GM21825 (cell line): ENCODE measurements around the gene FAM174C.

Source experiments
- ATAC-seq: cut with Tn5 transposase; IDR thresholded peaks from one replicate; pipeline ENCODE4 v1.9.1; 2021; ENCODE audit warnings: mild to moderate bottlenecking, moderate library complexity; ENCODE audit not compliant: unreplicated experiment

Gene FAM174C

DNA sequence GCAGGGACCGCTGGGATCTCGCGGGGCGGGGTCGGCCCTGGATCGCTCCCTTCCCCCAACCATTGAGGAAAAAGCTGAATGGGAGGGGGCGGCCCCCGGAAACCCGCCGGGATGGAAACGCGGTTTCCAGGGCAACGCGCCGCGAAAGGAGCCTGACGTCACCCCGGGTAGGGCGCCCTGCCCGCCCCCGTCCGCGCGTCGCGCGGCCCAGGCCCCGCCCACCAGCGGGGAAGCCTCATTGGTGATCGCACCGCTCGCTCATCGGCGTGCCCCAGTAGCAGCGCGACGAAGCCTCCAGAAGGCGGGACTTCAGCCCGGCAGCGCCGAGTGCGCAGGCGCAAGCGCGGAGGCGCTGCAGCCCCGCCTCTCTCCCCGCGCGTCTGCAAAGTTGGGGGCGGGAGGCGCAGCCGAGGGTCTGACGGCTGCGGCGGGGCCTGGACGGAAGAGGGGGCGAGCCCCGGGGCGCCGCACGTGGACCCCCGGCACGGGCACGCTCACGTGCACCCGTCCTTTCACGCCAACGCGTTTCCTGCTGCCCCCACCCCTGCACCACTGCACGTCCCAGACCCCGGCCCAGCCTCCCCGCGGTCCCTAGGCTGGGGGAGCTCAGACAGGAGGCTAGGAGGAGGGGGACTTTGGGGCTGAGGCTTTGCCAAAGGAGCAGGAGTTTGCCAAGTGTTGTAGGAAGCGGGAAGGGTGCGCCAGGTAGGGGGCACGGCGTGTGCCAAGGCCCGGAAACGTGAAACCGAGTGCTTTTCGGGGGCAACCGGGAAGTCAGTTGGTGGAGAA lies 14.4 kb upstream of the FAM174C start:
- ATAC-seq: peak; percentile 48

GRCh38 chr19:1261538-1261797 lies 13.9 kb upstream of the FAM174C start:
- ATAC-seq: no peak

DNA sequence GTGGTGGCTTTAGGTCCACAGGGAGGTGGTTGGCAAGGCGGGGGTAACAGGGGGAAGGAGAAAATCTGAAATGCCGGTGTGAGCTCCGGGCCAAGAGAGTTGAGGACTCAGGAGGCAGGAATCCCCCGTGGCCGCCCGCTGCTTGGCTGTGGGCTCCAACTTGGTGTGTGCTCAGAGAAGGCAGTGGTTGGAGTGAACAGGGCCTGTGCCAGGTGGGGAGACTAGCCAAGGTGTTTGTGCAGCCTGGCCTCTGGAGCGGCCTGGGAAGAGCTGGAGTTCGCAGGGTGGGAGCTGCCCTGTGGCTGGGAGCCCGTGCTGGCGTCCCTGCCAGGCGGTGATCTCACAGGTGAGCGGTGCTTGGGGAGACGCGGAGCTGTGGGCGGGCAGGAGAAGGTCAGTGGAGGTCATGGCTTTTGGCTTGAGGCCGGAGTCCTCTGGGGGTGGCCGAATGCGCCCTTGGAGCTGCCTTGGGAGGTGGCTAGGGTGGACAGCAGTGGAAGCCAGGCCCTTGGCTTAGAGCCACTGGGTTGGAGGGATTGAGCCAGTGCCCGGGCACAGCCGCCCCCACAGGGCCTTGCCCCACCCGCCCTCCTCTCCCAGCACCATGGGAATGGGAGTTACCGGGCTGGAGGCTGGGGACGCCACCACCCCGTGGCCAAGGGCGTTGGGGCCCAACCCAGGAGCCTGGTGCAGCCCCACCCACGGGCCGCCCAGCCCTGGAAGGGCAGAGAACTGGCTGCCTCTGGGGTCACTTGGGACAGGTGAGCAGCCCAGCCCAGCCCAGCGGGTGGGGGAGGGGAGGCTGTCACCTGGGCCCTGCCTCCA lies 13.3 kb upstream of the FAM174C start:
- no peak for ATAC-seq

- ATAC-seq: no peak
These were observed 12.7 kb upstream of the FAM174C start for GRCh38 chr19:1262623-1263123.

DNA sequence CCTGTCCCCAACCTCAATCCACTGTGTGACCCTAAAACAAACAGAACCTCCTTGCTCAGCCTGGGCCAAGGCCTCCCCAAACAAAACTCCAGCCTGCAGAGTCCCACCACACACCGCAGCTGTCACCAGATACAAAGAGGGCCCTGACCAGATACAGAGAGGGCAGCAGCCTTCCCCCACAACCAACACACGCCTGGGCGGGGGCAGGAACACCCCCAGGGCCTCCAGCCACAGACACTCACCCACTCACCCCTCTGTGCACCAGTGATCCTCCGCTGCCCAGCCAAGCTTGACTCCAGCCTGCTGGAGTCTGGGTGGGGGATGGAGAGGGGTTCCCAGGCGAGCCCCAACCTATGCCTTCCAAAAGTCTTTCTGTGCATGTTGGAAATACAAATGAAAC lies 12.1 kb upstream of the FAM174C start:
- ATAC-seq: no peak

DNA sequence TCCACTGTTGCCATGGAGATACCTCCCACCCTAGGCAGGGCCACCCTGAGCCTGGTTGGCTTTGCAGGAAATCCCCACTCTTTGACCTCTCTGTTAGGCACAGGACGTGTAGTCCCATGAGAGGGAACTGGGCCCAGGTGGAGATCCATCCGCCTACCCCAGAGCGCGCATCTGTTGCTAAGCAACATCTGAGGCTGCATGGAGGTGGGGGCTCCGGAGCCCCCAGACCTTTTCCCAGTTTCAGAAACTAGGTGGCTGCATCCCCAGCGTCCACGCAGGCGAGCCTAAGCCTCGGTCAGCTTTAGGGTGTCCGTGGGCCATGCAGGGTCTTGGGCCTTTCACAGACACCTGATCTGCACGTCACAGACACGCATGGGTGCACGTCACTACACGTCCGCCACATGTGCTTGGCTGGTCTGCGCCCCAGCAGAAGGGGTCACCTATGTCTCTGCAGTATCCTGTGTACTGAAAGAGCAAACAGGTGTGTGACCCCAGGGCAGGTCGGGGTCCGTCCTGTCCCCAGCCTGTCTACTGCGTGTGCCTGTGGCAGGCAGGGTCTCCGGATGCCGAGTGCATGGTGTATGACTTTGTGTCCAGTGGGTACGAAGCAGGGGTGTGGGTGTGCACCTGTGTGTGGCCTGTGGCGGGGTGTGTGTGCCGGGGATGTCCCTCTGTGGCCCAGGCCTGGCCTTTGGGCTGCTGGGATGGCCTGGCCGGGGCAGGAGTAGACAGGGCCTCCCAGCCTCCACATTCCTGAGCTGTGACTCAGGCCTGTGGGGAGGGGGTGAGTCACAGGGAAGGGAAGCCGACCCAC lies 10.3 kb upstream of the FAM174C start:
- no peak for ATAC-seq

DNA sequence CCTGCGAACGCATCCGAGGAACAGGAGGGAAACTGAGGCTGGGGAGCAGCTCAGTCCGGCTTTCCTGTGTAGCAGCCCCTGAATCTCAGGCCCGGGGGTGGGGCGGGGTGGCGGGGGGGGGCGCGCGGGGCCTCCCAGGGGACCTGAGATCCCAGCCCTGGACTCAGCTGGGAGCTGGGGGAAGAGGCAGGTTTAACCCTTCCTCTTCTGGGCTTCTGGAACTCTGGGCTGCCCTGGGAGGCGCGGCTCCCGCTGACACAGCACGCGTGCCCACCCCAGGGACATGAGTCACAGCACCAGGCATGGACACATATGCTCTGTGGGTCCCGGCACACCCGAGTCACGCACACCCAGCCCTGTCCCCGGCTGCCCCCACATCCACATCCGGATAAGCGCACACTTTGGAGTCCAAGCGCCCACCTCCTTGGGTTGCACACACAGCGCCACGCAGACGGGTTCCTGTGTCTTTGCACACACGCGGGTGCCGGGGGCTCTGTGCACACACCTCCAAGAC lies 9.7 kb upstream of the FAM174C start:
- ATAC-seq: no peak

DNA sequence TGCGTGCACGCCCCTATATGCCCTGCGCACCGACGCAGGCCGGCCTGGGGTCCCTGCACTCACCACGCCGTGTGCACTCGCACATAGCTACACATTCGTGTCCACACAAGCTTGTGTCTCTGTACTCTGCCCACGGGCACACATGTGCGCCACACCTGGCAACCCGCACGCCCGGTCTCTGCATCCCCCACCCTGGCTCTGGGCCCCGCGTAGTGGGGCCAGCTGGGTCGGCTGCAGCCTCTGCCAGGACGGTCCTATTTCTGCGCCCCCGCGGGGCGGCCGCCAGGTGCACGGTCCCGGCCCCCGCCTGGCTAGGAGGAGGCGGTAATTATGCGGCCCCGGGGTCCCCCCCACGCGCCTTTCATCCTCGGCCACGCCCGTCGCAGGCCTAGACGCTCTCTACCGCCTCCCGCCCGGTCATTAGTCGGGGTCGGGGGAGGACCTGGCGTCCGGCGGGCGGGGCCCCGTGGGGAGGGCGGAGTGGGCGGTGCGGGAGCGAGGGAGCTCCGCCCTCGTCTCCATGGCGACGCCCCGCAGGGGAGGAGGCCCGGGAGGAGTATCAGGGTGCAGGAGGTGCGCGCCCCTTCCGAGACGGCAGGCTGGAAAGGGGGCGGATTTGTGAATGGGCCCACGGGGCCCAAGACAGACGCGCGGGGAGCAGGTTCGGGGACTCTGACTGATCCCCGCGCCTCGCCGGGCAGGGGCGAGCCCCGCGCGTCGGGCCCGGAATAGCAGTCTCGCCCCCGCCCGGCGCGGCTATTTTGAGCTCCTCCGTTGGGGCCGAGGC lies 9.0 kb upstream of the FAM174C start:
- peak; percentile 20 for ATAC-seq

DNA sequence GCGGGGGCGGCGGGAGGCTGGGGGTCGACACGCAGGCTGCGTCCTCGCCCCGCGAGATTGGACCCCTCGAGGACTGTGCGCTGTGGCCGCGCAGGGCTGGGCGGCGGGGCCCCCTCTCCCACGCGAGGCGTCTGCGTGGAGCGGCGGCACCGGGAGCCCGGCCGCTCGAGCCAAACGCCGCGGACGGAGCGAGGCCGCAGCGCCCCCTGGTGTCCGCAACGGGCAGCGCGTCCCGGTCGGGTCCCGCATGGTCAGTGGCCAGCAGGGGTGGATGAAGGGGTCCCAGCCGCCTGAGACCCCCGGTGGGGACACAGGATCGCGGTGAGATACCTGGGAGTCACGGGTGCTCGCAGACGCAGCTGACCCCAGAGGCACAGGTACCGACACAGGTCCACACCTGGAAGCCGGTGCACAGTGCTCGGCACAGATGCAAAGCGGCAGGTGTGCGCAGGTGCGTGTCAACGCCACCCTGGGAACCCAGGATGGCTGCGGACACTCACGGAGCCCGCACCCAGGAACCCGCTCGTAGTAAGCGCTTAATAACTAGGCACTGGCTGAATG lies 8.3 kb upstream of the FAM174C start:
- peak; percentile 12 for ATAC-seq

GRCh38 chr19:1267477-1268225 lies 7.7 kb upstream of the FAM174C start:
- no peak for ATAC-seq

- no peak for ATAC-seq
These were observed 6.9 kb upstream of the FAM174C start for GRCh38 chr19:1268226-1269064.

DNA sequence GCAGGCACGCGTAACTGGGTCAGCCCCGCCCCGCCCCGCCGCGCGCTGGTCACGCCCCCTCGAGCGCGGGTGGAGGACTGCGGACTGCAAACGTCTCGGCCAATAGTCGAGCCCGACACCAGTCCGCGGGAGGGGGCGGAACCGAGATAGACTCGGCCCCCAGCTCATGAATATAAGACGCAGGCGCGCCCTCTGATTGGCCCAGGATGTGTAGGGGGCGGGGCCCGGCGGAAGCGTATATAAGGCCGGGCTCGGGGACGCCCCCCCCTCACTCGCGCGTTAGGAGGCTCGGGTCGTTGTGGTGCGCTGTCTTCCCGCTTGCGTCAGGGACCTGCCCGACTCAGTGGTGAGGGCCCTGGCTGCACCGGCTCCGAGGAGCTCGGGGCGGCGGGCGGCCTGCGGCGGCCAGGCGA lies 6.3 kb upstream of the FAM174C start, which contains the start of gene CIRBP:
Gene CIRBP (plus strand): TSS at position 268 of the 413 bp plus-strand sequence. CDS start 1,602 bp downstream, outside the sequence.
- ATAC-seq: peak; percentile 55

- ATAC-seq: peak; percentile 17
These were observed 5.7 kb upstream of the FAM174C start for GRCh38 chr19:1269478-1270212.

DNA sequence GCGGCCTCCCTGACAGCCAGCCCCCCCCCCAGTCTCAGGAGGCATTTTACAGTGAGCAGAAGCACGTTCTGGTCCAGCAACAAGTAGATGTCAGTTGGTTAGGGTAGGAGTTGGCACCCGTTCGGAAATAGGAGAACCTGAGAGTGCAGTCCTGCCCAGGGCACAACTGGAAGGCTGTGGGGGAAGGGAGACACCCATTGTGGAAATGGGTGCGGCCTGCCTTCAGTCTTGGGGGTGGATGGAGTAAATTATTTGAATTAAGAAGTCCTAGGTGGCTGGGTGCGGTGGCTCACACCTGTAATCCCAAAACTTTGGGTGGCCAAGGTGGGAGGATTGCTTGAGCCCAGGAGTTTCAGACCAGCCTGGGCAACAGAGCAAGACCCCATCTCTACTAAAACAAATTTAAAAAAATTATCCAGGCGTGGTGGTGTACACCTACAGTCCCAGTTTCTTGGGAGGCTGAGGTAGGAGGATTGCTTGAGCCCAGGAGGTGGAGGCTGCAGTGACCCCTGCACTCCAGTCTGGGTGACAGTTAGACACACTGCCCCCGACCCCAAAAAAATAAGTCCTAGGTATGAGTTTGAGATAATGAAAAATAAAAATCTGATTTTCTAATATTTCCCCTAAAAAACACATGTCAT lies 5.0 kb upstream of the FAM174C start:
- no peak for ATAC-seq

DNA sequence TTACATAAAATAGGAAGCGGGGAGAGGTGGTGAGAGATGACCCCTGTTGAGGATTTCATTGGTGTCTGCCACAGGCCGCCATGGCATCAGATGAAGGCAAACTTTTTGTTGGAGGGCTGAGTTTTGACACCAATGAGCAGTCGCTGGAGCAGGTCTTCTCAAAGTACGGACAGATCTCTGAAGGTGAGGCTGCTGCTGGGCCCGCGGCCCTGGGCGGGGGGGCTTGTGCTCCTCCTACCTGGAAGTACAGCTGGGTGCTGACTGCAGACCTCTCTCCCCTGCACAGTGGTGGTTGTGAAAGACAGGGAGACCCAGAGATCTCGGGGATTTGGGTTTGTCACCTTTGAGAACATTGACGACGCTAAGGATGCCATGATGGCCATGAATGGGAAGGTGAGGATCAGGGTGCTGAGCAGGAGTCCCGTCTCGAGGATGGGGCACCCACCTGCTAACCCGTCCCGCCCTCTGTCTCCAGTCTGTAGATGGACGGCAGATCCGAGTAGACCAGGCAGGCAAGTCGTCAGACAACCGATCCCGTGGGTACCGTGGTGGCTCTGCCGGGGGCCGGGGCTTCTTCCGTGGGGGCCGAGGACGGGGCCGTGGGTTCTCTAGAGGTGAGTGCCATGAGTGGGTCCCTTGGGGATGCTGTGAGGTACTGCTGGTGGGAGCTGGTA lies 4.3 kb upstream of the FAM174C start:
- no peak for ATAC-seq
